Measurements from ENCODE around the gene OGFOD1. TPM values are rescaled to one million over a fixed set of nuclear protein-coding genes. Genes with fewer than 3 reads are reported as not detected.
A peak's percentile ranks its signal among the peaks of the same experiment; 100 is the strongest.

Gene OGFOD1
- total RNA-seq, 2 experiments from 2014 or later = 35.1 to 56.8 TPM

GRCh38 chr16:56411624-56412023 lies 39.7 kb upstream of the OGFOD1 start:
- H4K20me1 ChIP-seq (ENCODE audit: insufficient read depth, low read length) = no peaks in the 10 kb centered on the region
- no peak overlapping the region for H3K27ac ChIP-seq (ENCODE audit: low read depth, low read length, poor library complexity, severe bottlenecking)
- H3K4me2 ChIP-seq (ENCODE audit: low read length) = no peak overlapping the region
- intact Hi-C loops (cut with micrococcal nuclease; ENCODE audit: unreplicated experiment) = no loop called here
- H2AFZ ChIP-seq (ENCODE audit: low read length) = no peak overlapping the region
- DNase-seq (ENCODE audit: low spot score) = no peak
- TSS peak; percentile 8 for BruUV-seq (replicated peaks)
- no peak for TF ChIP-seq CTCF (conservative IDR thresholded peaks at IDR 0.05; ENCODE audit: low read length)
- no peak for TF ChIP-seq EZH2phosphoT487 (IDR thresholded peaks at IDR 0.05; ENCODE audit: borderline replicate concordance, low read depth, low read length)
- POLR2A ChIA-PET = interaction anchor here (0.6 kb wide), 1 partner anchor 141 kb away, joined by 3 read pairs; no protein-coding TSS in a partner anchor
- peaks cover 76% of the 10 kb centered on the region for H3K36me3 ChIP-seq (ENCODE audit: insufficient read depth, low read length)
- H3K4me3 ChIP-seq (ENCODE audit: low read depth, low read length, poor library complexity, severe bottlenecking) = no peak overlapping the region
- no peaks in the 10 kb centered on the region for H3K9me3 ChIP-seq (ENCODE audit: low read length)
- CTCF ChIA-PET (ENCODE audit: unreplicated experiment) = no interaction called here
- H3K79me2 ChIP-seq (ENCODE audit: insufficient read depth, low read depth, low read length) = peaks cover 23% of the 10 kb centered on the region
- peaks cover 11% of the 10 kb centered on the region for H3K4me1 ChIP-seq (ENCODE audit: insufficient read depth, low read length, poor library complexity, severe bottlenecking)
- H3K9me2 ChIP-seq (ENCODE audit: insufficient read depth, low read length) = no peaks in the 10 kb centered on the region

- Histone ChIP-seq H3K9me2 (ENCODE audit: insufficient read depth, low read length) (no peaks in the 10 kb centered on the region), H4K20me1 (ENCODE audit: insufficient read depth, low read length) (no peaks in the 10 kb centered on the region), H3K4me3 (ENCODE audit: low read depth, low read length, poor library complexity, severe bottlenecking) (no peak overlapping the region), H3K4me2 (ENCODE audit: low read length) (no peak overlapping the region), H3K9me3 (ENCODE audit: low read length) (no peaks in the 10 kb centered on the region), H3K27ac (ENCODE audit: low read depth, low read length, poor library complexity, severe bottlenecking) (no peak overlapping the region), H2AFZ (ENCODE audit: low read length) (no peak overlapping the region), H3K36me3 (ENCODE audit: insufficient read depth, low read length) (peaks cover 67% of the 10 kb centered on the region), H3K4me1 (ENCODE audit: insufficient read depth, low read length, poor library complexity, severe bottlenecking) (peaks cover 13% of the 10 kb centered on the region), H3K79me2 (ENCODE audit: insufficient read depth, low read depth, low read length) (peaks cover 40% of the 10 kb centered on the region)
- TF ChIP-seq EZH2phosphoT487 (IDR thresholded peaks at IDR 0.05; ENCODE audit: borderline replicate concordance, low read depth, low read length) (no peak), CTCF (conservative IDR thresholded peaks at IDR 0.05; ENCODE audit: low read length) (no peak)
- ChIA-PET POLR2A (interaction anchor here (0.7 to 1.2 kb wide), 3 partner anchors 12 to 819 kb away, joined by 3 to 4 read pairs (median 3); no protein-coding TSS in a partner anchor), CTCF (ENCODE audit: unreplicated experiment) (no interaction called here)
- BruUV-seq (replicated peaks) = TSS peak; percentile 19
- no peak for DNase-seq (ENCODE audit: low spot score)
- intact Hi-C loops (cut with micrococcal nuclease; ENCODE audit: unreplicated experiment) = no loop called here
These were observed 38.0 kb upstream of the OGFOD1 start for GRCh38 chr16:56413381-56413780.

- Histone ChIP-seq H3K4me2 (ENCODE audit: low read length) (no peak overlapping the region), H2AFZ (ENCODE audit: low read length) (no peak overlapping the region), H3K4me1 (ENCODE audit: insufficient read depth, low read length, poor library complexity, severe bottlenecking) (peaks cover 13% of the 10 kb centered on the region), H3K4me3 (ENCODE audit: low read depth, low read length, poor library complexity, severe bottlenecking) (no peak overlapping the region), H3K9me3 (ENCODE audit: low read length) (no peaks in the 10 kb centered on the region), H3K9me2 (ENCODE audit: insufficient read depth, low read length) (no peaks in the 10 kb centered on the region), H3K36me3 (ENCODE audit: insufficient read depth, low read length) (peaks cover 60% of the 10 kb centered on the region), H4K20me1 (ENCODE audit: insufficient read depth, low read length) (no peaks in the 10 kb centered on the region), H3K27ac (ENCODE audit: low read depth, low read length, poor library complexity, severe bottlenecking) (no peak overlapping the region), H3K79me2 (ENCODE audit: insufficient read depth, low read depth, low read length) (peaks cover 48% of the 10 kb centered on the region)
- ChIA-PET CTCF (ENCODE audit: unreplicated experiment) (no interaction called here), POLR2A (interaction anchor here (0.6 to 1.2 kb wide), 2 partner anchors 13 to 30 kb away, joined by 4 to 5 read pairs; no protein-coding TSS in a partner anchor)
- TF ChIP-seq CTCF (conservative IDR thresholded peaks at IDR 0.05; ENCODE audit: low read length) (no peak), EZH2phosphoT487 (IDR thresholded peaks at IDR 0.05; ENCODE audit: borderline replicate concordance, low read depth, low read length) (no peak)
- intact Hi-C loops (cut with micrococcal nuclease; ENCODE audit: unreplicated experiment) = no loop called here
- DNase-seq (ENCODE audit: low spot score) = no peak
- BruUV-seq (replicated peaks) = no TSS peak
These were observed 37.0 kb upstream of the OGFOD1 start for GRCh38 chr16:56414366-56414765.

Measured in OCI-LY7 (cell line).